ES-I3 (cell line): ENCODE measurements around the gene FCHSD2.
A peak's percentile ranks its signal among the peaks of the same experiment; 100 is the strongest.
"Not testable (repeated sequence)": the region's sequence is repeated elsewhere in the genome, so short reads cannot be mapped to it uniquely, and the experiment has no call there.

Experiments
- H3K36me3 ChIP-seq: 2 replicates; pipeline ENCODE4 v1.6.1; 2013; ENCODE audit warnings: mild to moderate bottlenecking, low read length, control low read depth, moderate library complexity; ENCODE audit not compliant: insufficient read depth
- H3K4me1 ChIP-seq: 2 replicates; pipeline ENCODE4 v1.6.1; 2013; ENCODE audit warnings: mild to moderate bottlenecking, control low read depth, low read length; ENCODE audit not compliant: insufficient read depth
- H3K9ac ChIP-seq: 2 replicates; pipeline ENCODE4 v1.6.1; 2013; ENCODE audit warnings: low read depth, mild to moderate bottlenecking, low read length, moderate library complexity
- H3K9me3 ChIP-seq: 2 replicates; pipeline ENCODE4 v1.6.1; 2013; ENCODE audit warnings: mild to moderate bottlenecking, low read length, moderate library complexity; ENCODE audit not compliant: control insufficient read depth, insufficient read depth

The FCHSD2 gene

GRCh38 chr11:73147771-73148681 is 5.9 kb upstream of the FCHSD2 start:
- Histone ChIP-seq H3K4me1 (peaks cover 12% of the 10 kb centered on the region; the same call in 1 of the 2 replicates), H3K36me3 (no peaks in the 10 kb centered on the region), H3K9ac (no peak overlapping the region), H3K9me3 (no peaks in the 10 kb centered on the region)

GRCh38 chr11:73145986-73146575 is 4.0 kb upstream of the FCHSD2 start:
- Histone ChIP-seq H3K4me1 (0 out of 2 replicates have a peak, but pooled peaks cover 8% of the 10 kb centered on the region), H3K36me3 (no peaks in the 10 kb centered on the region), H3K9ac (no peak overlapping the region), H3K9me3 (no peaks in the 10 kb centered on the region)

GRCh38 chr11:73143126-73143838 is 1.2 kb upstream of the FCHSD2 start:
- Histone ChIP-seq H3K4me1 (peaks cover 19% of the 10 kb centered on the region), H3K9me3 (no peaks in the 10 kb centered on the region), H3K36me3 (no peaks in the 10 kb centered on the region), H3K9ac (peak overlapping the region; percentile 63)

- Histone ChIP-seq H3K4me1 (peaks cover 16% of the 10 kb centered on the region), H3K36me3 (no peaks in the 10 kb centered on the region), H3K9me3 (no peaks in the 10 kb centered on the region), H3K9ac (peak overlapping the region; percentile 63)
Measured at GRCh38 chr11:73141309-73142127, 600 bp downstream of the FCHSD2 start.

GRCh38 chr11:73141031-73141308 is 1.1 kb downstream of the FCHSD2 start:
- H3K36me3 ChIP-seq, result no peaks in the 10 kb centered on the region
- peak overlapping the region; percentile 63; the same call in 1 of the 2 replicates for H3K9ac ChIP-seq
- H3K9me3 ChIP-seq, result no peaks in the 10 kb centered on the region
- peaks cover 16% of the 10 kb centered on the region for H3K4me1 ChIP-seq

GRCh38 chr11:73140213-73141030 is 1.7 kb downstream of the FCHSD2 start:
- Histone ChIP-seq H3K36me3 (no peaks in the 10 kb centered on the region), H3K9ac (peak overlapping the region; percentile 63; the same call in 1 of the 2 replicates), H3K9me3 (no peaks in the 10 kb centered on the region), H3K4me1 (peaks cover 20% of the 10 kb centered on the region)

GRCh38 chr11:73139476-73140198 is 2.5 kb downstream of the FCHSD2 start:
- Histone ChIP-seq H3K36me3 (no peaks in the 10 kb centered on the region), H3K4me1 (peaks cover 20% of the 10 kb centered on the region), H3K9me3 (no peaks in the 10 kb centered on the region), H3K9ac (no peak overlapping the region)

DNA sequence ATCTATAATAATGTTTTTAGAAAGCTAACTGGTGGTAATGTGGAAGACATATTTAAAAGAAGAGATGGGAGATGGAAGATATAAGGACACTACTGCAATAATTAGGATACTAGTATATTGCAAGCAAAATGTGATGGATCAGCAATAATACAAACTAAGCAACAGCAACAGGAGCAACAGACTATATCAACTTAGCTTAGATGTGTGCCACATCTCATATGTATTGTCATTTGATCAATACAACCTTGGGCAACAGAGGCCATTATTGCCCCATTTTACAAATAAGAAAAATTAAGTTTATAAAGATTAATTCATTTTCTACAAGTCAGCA is 4.2 kb downstream of the FCHSD2 start:
- no peaks in the 10 kb centered on the region for H3K36me3 ChIP-seq

DNA sequence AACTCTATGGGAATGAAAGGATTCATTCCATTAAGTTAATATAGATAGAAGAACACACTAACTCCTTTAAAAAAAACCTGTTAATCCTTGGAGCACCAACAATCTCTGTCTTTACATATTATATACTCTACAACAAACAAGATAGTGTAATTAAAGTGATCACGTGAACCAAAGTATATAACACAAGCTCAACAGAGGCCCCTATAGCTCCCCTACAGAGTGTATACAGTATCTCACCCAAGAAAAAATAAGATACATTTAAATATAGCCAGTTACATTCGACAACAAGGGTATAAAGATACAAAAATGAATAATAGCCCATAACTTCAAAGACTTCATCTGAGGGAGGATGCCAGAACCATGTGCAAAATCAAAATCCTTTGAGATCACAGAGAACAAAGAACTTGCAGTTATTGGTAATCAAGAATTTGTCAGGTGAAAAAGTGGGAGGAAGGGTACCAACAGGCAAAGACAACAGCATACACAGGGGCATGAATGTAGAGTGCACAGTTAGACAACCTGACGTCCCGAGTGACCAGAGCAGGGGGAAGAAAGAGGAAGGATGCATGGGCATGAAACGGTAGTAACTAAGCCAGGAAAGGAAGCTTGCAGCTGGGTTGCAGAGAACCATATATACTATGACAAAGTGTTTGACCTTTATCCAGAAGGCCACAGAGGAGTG is 4.7 kb downstream of the FCHSD2 start:
- Histone ChIP-seq H3K9me3 (no peaks in the 10 kb centered on the region), H3K9ac (no peak overlapping the region), H3K36me3 (no peaks in the 10 kb centered on the region), H3K4me1 (peaks cover 16% of the 10 kb centered on the region)

More for the DNA sequence above, 4.2 kb downstream of the FCHSD2 start:
- H3K4me1 ChIP-seq, result peaks cover 16% of the 10 kb centered on the region
- H3K9ac ChIP-seq, result no peak overlapping the region
- no peaks in the 10 kb centered on the region for H3K9me3 ChIP-seq

DNA sequence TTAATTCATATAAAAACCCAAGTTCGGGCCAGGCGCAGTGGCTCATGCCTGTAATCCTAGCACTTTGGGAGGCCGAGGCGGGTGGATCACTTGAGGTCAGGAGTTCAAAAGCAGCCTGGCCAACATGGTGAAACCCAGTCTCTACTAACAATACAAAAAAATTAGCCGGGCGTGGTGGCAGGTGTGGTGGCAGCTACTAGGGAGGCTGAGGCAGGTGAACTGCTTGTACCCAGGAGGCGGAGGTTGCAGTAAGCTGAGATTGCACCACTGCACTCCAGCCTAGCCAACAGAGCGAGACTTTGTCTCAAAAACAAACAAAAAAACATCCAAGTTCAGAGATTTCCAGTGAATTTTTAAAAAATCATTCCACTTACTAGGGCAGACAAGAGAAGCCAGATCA is 5.4 kb downstream of the FCHSD2 start:
- not testable (repeated sequence) for H3K9ac ChIP-seq, H3K9me3 ChIP-seq, H3K36me3 ChIP-seq
- H3K4me1 ChIP-seq, result peaks cover 16% of the 10 kb centered on the region

- Histone ChIP-seq H3K9me3 (no peaks in the 10 kb centered on the region), H3K36me3 (no peaks in the 10 kb centered on the region), H3K4me1 (peaks cover 16% of the 10 kb centered on the region), H3K9ac (no peak overlapping the region)
Measured at GRCh38 chr11:73135346-73136284, 6.5 kb downstream of the FCHSD2 start.

GRCh38 chr11:73132349-73132748 is 9.8 kb downstream of the FCHSD2 start:
- not testable (repeated sequence) for H3K9me3 ChIP-seq, H3K4me1 ChIP-seq, H3K36me3 ChIP-seq, H3K9ac ChIP-seq
